ENCODE results near the gene NUPR1. TPM values are rescaled to one million over a fixed set of nuclear protein-coding genes. Genes with fewer than 3 reads are reported as not detected.

NUPR1 gene
- total and polyA plus RNA-seq, 2 of the 13 experiments (the other 11 are each of a cell fraction or from before 2014, with no cell fraction given) = 18.0 to 25.6 TPM

DNA sequence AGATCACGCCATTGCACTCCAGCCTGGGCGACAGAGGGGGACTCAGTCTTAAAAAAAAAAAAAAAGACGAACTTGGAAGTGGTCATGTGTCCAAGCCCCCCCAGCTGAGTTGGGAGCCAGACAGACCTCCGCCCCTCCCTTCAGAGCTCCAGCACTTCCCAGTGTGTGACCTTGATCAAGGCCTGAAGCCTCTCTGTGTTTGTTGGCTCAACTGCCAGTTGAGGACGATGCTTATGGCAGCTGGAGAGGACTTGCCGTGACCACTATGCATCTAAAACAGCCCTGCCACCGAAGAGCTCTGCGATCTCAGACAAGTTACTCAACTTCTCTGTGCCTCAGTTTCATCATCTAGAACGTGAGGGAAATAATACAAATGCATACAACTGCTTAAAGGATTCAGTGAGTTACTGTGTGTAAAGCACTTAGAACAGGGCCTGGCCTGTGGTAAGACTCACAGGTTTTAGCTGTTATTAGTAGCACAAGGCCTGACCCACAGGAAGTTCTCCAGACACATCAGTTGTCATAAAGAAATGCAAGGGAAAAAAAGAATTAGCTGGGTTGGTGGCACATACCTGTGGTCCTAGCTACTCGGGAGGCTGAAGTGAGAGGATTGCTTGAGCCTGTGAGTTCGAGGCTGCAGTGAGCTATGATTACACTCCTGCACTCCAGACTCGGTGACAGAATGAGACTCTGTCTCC, 25.1 kb downstream of the NUPR1 start (continued):
- TF ChIP-seq, protein P1, sequence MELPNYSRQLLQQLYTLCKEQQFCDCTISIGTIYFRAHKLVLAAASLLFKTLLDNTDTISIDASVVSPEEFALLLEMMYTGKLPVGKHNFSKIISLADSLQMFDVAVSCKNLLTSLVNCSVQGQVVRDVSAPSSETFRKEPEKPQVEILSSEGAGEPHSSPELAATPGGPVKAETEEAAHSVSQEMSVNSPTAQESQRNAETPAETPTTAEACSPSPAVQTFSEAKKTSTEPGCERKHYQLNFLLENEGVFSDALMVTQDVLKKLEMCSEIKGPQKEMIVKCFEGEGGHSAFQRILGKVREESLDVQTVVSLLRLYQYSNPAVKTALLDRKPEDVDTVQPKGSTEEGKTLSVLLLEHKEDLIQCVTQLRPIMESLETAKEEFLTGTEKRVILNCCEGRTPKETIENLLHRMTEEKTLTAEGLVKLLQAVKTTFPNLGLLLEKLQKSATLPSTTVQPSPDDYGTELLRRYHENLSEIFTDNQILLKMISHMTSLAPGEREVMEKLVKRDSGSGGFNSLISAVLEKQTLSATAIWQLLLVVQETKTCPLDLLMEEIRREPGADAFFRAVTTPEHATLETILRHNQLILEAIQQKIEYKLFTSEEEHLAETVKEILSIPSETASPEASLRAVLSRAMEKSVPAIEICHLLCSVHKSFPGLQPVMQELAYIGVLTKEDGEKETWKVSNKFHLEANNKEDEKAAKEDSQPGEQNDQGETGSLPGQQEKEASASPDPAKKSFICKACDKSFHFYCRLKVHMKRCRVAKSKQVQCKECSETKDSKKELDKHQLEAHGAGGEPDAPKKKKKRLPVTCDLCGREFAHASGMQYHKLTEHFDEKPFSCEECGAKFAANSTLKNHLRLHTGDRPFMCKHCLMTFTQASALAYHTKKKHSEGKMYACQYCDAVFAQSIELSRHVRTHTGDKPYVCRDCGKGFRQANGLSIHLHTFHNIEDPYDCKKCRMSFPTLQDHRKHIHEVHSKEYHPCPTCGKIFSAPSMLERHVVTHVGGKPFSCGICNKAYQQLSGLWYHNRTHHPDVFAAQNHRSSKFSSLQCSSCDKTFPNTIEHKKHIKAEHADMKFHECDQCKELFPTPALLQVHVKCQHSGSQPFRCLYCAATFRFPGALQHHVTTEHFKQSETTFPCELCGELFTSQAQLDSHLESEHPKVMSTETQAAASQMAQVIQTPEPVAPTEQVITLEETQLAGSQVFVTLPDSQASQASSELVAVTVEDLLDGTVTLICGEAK (IDR thresholded peaks at IDR 0.05) = no peak
- TF ChIP-seq, protein P1 (CRISPR knock-in tag; IDR thresholded peaks at IDR 0.05) = 0 out of 2 replicates have a peak, but pooled peaks have one; percentile 13
- TF ChIP-seq ZNF687 (CRISPR knock-in tag; IDR thresholded peaks at IDR 0.05) = peak; percentile 41; the same call in 1 of the 2 replicates
- peak; percentile 6; the same call in 1 of the 2 replicates for TF ChIP-seq PHF8 (CRISPR knock-in tag; IDR thresholded peaks at IDR 0.05)
- TF ChIP-seq SAP130 (CRISPR knock-in tag; IDR thresholded peaks at IDR 0.05; ENCODE audit: low read depth) = peak; percentile 45; the same call in 1 of the 2 replicates
- TF ChIP-seq ZMYM3 (CRISPR knock-in tag; IDR thresholded peaks at IDR 0.05) = peak; percentile 62; the same call in 1 of the 2 replicates
